ENCODE results near the gene GTF2H1. TPM values are rescaled to one million over a fixed set of nuclear protein-coding genes. Genes with fewer than 3 reads are reported as not detected.
A peak's percentile ranks its signal among the peaks of the same experiment; 100 is the strongest.
"Not testable (repeated sequence)": the region's sequence is repeated elsewhere in the genome, so short reads cannot be mapped to it uniquely, and the experiment has no call there.

The GTF2H1 gene
- total RNA-seq, 3 donors from 2014 or later, result 73.1 to 83.7 (median 74.4) TPM

- H3K27me3 ChIP-seq, result no peaks in the 10 kb centered on the region
- H3K27ac ChIP-seq, result peak overlapping the region; percentile 99
- intact Hi-C loops (cut with DNase I; ENCODE audit: low total_unique reads), result loop anchor here (5.0 to 10.0 kb wide), 2 partner anchors 72 to 204 kb away; partner anchors contain the start of genes LDHA and TSG101
- peaks cover 0 to 21% of the 10 kb centered on the region in 2 donors for H3K4me1 ChIP-seq
- H3K4me3 ChIP-seq, result peak overlapping the region; percentile 84 to 92 (median 88)
- H3K36me3 ChIP-seq, result no peaks in the 10 kb centered on the region
- no peaks in the 10 kb centered on the region for H3K9me3 ChIP-seq
- no peak for TF ChIP-seq POLR2AphosphoS5 (IDR thresholded peaks at IDR 0.05)
- no peak for DNase-seq (ENCODE audit: low spot score in 2 of 2)
Observed at GRCh38 chr11:18322818-18323570, 627 bp downstream of the GTF2H1 start.

GRCh38 chr11:18323881-18324280 is 1.5 kb downstream of the GTF2H1 start:
- peaks cover 0 to 21% of the 10 kb centered on the region in 2 donors for H3K4me1 ChIP-seq
- peak overlapping the region in 2 of 3 donors; percentile 84 to 88 for H3K4me3 ChIP-seq

GRCh38 chr11:18324381-18324780 is 2.0 kb downstream of the GTF2H1 start:
- intact Hi-C loops (cut with DNase I; ENCODE audit: low total_unique reads), result loop anchor here (5.0 to 10.0 kb wide), 2 partner anchors 70 to 203 kb away; partner anchors contain the start of genes LDHA and TSG101
- H3K4me3 ChIP-seq, result peak overlapping the region in 2 of 3 donors; percentile 84 to 88
- H3K36me3 ChIP-seq, result no peaks in the 10 kb centered on the region
- TF ChIP-seq POLR2AphosphoS5 (IDR thresholded peaks at IDR 0.05), result no peak
- no peak for TF ChIP-seq POLR2A (IDR thresholded peaks at IDR 0.05)
- no peak for TF ChIP-seq CTCF (IDR thresholded peaks at IDR 0.05)
- no peaks in the 10 kb centered on the region for H3K27me3 ChIP-seq
- no peak overlapping the region for H3K27ac ChIP-seq
- no peaks in the 10 kb centered on the region for H3K9me3 ChIP-seq
- no peak for DNase-seq (ENCODE audit: low spot score in 2 of 2)
- H3K4me1 ChIP-seq, result peaks cover 0 to 21% of the 10 kb centered on the region in 2 donors

More at GRCh38 chr11:18323881-18324280, 1.5 kb downstream of the GTF2H1 start:
- intact Hi-C loops (cut with DNase I; ENCODE audit: low total_unique reads), result loop anchor here (5.0 to 10.0 kb wide), 2 partner anchors 71 to 203 kb away; partner anchors contain the start of genes LDHA and TSG101
- not testable (repeated sequence) for H3K27ac ChIP-seq; DNase-seq (ENCODE audit: low spot score in 2 of 2); H3K27me3 ChIP-seq; H3K9me3 ChIP-seq; H3K36me3 ChIP-seq

- TF ChIP-seq POLR2AphosphoS5 (IDR thresholded peaks at IDR 0.05), result no peak
- no peak for TF ChIP-seq CTCF (IDR thresholded peaks at IDR 0.05)
- no peak for TF ChIP-seq POLR2A (IDR thresholded peaks at IDR 0.05)
- Histone ChIP-seq H3K4me3 (no peak overlapping the region), H3K27ac (no peak overlapping the region), H3K36me3 (no peaks in the 10 kb centered on the region), H3K9me3 (no peaks in the 10 kb centered on the region), H3K27me3 (no peaks in the 10 kb centered on the region), H3K4me1 (peaks cover 0 to 10% of the 10 kb centered on the region in 2 donors)
- DNase-seq (ENCODE audit: low spot score in 2 of 2), result no peak
- intact Hi-C loops (cut with DNase I; ENCODE audit: low total_unique reads), result loop anchor here (10.0 kb wide), 1 partner anchor 65 kb away; the partner anchor contains the start of gene LDHA
Observed at GRCh38 chr11:18329196-18329870, 7.0 kb downstream of the GTF2H1 start.

GRCh38 chr11:18330921-18331320 is 8.6 kb downstream of the GTF2H1 start:
- no peak overlapping the region for H3K27ac ChIP-seq
- no peak for DNase-seq (ENCODE audit: low spot score in 2 of 2)
- intact Hi-C loops (cut with DNase I; ENCODE audit: low total_unique reads), result no loop called here
- no peaks in the 10 kb centered on the region for H3K36me3 ChIP-seq
- H3K4me3 ChIP-seq, result no peak overlapping the region
- H3K4me1 ChIP-seq, result no peaks in the 10 kb centered on the region
- no peaks in the 10 kb centered on the region for H3K9me3 ChIP-seq
- H3K27me3 ChIP-seq, result no peaks in the 10 kb centered on the region
- TF ChIP-seq CTCF (IDR thresholded peaks at IDR 0.05), result no peak
- TF ChIP-seq POLR2AphosphoS5 (IDR thresholded peaks at IDR 0.05), result no peak
- no peak for TF ChIP-seq POLR2A (IDR thresholded peaks at IDR 0.05)

- no peak for TF ChIP-seq POLR2A (IDR thresholded peaks at IDR 0.05)
- TF ChIP-seq CTCF (IDR thresholded peaks at IDR 0.05), result no peak
- TF ChIP-seq POLR2AphosphoS5 (IDR thresholded peaks at IDR 0.05), result no peak
- intact Hi-C loops (cut with DNase I; ENCODE audit: low total_unique reads), result no loop called here
- Histone ChIP-seq H3K4me3 (no peak overlapping the region), H3K9me3 (no peaks in the 10 kb centered on the region), H3K36me3 (no peaks in the 10 kb centered on the region), H3K27ac (no peak overlapping the region), H3K27me3 (no peaks in the 10 kb centered on the region), H3K4me1 (no peaks in the 10 kb centered on the region)
- no peak for DNase-seq (ENCODE audit: low spot score in 2 of 2)
Observed at GRCh38 chr11:18332302-18332701, 9.9 kb downstream of the GTF2H1 start.
